HL-60 (cell line): ENCODE measurements around the gene TRAF5.

ENCODE experiments used
- DNase-seq, 2 experiments: peaks; one replicate each; pipeline ENCODE4 v3.0.0-alpha.2; 2010 to 2020; ENCODE audit warnings: low read depth in 1 of 2, low spot score in 1 of 2
- H3K27ac ChIP-seq: fragments of 250-450 bp; sonication (Bioruptor Pico); replicated peaks from 2 replicates; pipeline ENCODE4 v1.5.1; 2020; ENCODE audit warnings: mild to moderate bottlenecking, moderate library complexity
- H3K27me3 ChIP-seq: fragments of 250-450 bp; sonication (Bioruptor Pico); 2 replicates; pipeline ENCODE4 v1.5.1; 2021; ENCODE audit warnings: mild to moderate bottlenecking, moderate library complexity; ENCODE audit not compliant: insufficient read depth, poor library complexity, severe bottlenecking
- H3K4me3 ChIP-seq: replicated peaks from 2 replicates; pipeline ENCODE4 v1.5.1; 2011; ENCODE audit warnings: mild to moderate bottlenecking, control low read depth, low read length; ENCODE audit not compliant: insufficient read depth
- CTCF ChIP-seq: IDR thresholded peaks from one replicate; pipeline ENCODE4 v1.5.1; 2011; ENCODE audit warnings: low read length, control low read depth, inconsistent platforms; ENCODE audit not compliant: insufficient read depth
- GABPA ChIP-seq: IDR thresholded peaks from 2 replicates; pipeline ENCODE4 v1.6.1; 2012; ENCODE audit warnings: low read depth
- POLR2AphosphoS5 ChIP-seq: IDR thresholded peaks from 2 replicates; pipeline ENCODE4 v1.6.1; 2012; ENCODE audit warnings: low read depth
- REST ChIP-seq: IDR thresholded peaks from 2 replicates; pipeline ENCODE4 v1.6.1; 2012; ENCODE audit warnings: low read depth; ENCODE audit not compliant: insufficient replicate concordance
- SPI1 ChIP-seq: IDR thresholded peaks from 2 replicates; pipeline ENCODE4 v1.6.1; 2012; ENCODE audit warnings: low read depth, mild to moderate bottlenecking, borderline replicate concordance

TRAF5 gene

GRCh38 chr1:211358685-211359084 lies 32.1 kb downstream of the TRAF5 start:
- H3K4me3 ChIP-seq: no peak overlapping the region
- no peaks in the 10 kb centered on the region for H3K27me3 ChIP-seq
- no peak for TF ChIP-seq POLR2AphosphoS5
- TF ChIP-seq REST: no peak
- no peak for TF ChIP-seq SPI1
- no peak for TF ChIP-seq GABPA
- no peak for TF ChIP-seq CTCF
- no peak for DNase-seq
- H3K27ac ChIP-seq: no peak overlapping the region

- TF ChIP-seq POLR2AphosphoS5: no peak
- no peaks in the 10 kb centered on the region for H3K27me3 ChIP-seq
- no peak for DNase-seq
- H3K4me3 ChIP-seq: no peak overlapping the region
- H3K27ac ChIP-seq: no peak overlapping the region
These were observed 33.2 kb downstream of the TRAF5 start for GRCh38 chr1:211359876-211360275.

GRCh38 chr1:211361202-211361601 lies 34.6 kb downstream of the TRAF5 start:
- no peak for TF ChIP-seq POLR2AphosphoS5
- TF ChIP-seq SPI1: no peak
- TF ChIP-seq REST: no peak
- no peak for TF ChIP-seq CTCF
- TF ChIP-seq GABPA: no peak
- Histone ChIP-seq H3K27ac (no peak overlapping the region), H3K27me3 (no peaks in the 10 kb centered on the region), H3K4me3 (no peak overlapping the region)
- DNase-seq: no peak

- Histone ChIP-seq H3K27ac (no peak overlapping the region), H3K27me3 (no peaks in the 10 kb centered on the region), H3K4me3 (no peak overlapping the region)
- TF ChIP-seq SPI1: no peak
- TF ChIP-seq GABPA: no peak
- TF ChIP-seq CTCF: no peak
- no peak for TF ChIP-seq POLR2AphosphoS5
- no peak for DNase-seq
These were observed 43.0 kb downstream of the TRAF5 start for GRCh38 chr1:211369640-211370039.
